ENCODE measurements around the gene MYOM3. TPM values are rescaled to one million over a fixed set of nuclear protein-coding genes. Genes with fewer than 3 reads are reported as not detected.

Gene MYOM3
- total RNA-seq, 1 donor from 2014 or later: 0.88 TPM

DNA sequence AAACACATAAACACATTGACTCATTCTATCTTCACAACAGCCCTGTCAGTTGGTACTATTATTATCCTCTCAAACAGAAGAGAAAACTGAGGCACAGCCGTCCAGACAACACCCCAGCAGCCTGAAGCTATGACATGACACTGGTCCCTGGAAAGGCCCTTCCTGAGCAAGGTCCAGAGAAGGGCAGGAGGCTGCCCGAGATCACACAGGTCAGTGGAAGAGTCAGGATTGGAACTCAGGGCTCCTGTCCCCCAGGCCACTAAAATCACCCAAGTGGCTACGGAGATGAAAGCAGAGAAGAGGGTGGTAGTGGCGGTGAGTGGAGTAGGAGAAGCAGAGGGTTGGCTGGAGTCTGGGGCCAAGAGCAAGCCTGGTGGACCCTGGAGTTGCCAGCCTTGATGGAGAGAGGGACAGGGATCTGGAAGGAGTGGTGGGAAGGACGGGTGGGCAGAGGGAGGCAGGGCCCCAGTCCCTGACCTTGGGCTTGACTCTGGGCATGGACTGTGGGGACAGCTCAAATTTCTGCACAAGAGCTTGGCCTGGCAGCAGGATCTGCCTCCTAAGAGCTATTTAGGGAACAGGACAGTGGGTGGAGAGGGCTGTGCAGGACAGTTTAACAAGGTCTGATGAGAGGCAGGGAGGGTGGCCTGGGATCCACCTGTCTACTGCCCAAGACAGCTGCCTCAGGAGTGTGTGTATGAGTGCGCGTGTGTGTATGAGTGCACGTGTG, 15.8 kb downstream of the MYOM3 start:
- no peak for ATAC-seq

DNA sequence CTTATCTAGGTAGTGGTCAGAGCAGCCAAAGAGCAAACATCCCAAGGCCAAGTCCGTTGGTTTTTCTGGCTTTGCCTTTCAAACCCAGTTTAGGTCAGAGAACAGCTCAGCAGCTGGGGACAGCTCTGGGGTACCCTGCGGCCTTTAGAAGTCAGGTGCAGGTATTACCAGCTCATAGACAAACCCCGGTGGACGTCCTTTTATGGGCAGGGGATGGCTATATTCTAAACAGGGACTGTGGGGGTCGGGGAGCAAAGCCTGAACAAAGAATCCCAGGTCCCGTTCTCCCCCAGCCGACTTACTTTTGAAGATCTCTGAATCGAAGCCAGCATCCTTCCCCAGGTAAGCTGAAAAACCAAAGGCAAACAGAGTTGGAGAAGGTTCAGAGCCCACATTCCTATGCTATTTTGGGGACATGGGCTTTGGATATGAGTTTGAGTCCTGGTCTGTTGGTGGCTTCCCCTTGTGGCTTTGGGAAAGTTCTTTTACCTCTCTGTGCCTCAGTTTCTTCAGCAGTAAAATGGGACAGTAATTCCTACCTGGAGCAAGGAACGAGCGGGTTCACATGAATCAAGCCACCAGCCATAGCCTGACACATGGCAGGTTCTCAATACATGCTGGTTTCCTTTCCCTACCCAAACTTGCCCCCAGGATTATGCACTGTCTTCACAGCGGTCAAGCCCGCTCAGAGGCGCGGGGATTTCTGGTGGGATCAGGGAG, 16.6 kb downstream of the MYOM3 start:
- ATAC-seq: no peak

DNA sequence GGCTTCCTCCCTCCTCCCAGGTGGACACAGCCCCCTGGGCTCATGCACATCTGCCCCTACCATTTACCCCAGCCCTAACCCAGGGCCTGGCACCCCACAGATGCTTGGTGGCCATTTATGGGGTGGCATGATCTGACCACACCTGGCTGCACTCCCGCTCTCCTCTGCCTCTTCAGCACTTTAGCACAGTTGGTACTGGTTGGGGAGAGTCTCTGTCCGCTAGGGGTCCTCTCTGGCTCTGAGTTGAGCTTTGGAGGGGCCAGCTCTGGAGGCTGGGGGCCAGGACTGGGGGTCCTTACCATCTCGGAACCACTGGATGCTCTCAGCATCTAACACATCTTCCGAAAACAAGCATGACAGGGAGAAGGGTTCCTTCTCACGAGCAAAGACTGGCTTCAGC, 17.4 kb downstream of the MYOM3 start:
- no peak for ATAC-seq

DNA sequence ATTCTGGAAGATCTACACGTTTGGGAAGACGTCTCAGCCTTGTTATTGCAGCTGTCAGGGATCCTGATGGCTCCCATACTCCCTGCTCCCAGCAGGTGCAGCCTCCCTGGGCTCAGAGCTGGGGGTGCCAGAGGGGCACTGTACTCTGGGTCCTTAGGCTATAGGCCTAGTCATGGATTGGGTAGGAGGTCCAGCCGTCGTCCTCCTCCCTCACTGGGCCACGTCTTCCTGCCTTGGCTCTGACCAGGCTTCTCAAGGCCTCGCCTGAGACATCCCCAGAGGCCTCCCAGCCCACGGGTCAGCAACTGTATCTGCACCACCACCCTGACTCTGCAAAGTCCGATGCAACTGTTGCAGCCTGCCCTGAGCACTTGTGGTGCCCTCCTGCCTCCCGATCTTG, 18.2 kb downstream of the MYOM3 start:
- ATAC-seq: no peak

DNA sequence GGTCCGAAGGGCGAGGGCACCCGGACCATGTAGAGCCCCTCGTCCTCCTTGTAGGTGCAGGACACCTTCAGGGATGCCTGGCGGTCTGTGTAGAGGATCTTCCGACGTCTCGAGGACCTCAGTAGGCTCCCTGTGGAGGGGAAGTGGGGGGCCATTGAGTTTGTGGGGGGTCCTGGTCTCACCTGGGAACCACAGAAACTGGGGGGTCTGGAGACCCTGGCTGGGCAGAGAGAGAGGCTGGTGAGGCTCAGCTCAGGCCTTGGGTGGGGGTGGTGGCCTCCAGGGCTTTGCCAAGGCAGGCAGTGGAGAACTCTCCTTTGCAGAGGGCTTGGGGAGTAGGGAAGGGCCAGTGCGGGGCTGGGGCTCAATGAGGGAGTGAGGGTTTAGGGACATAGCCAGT, 19.0 kb downstream of the MYOM3 start:
- no peak for ATAC-seq

DNA sequence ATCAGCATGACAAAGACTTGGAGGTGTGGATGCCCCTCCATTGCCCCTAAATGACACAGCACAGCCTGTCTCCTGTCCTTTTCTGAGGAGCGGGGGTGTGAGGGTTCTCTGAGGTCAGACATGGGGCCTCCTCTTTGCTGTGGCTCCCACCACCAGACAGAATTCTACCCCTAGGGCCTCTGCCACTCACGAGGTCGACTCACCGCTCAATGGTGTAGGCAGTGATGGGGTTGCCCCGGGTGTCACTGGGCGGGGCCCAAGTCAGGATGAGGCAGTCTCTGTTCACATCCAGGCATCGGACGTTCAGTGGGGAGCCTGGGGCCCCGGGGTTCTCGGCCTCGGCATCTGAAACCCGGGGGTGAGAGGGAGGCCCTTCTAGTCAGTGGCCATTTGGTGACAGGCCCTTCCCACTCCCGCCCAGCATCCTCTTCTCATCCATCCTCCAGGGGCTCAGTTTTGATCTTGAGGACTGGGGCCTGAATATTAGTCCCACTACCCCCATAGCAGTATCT, 19.9 kb downstream of the MYOM3 start:
- ATAC-seq: no peak

DNA sequence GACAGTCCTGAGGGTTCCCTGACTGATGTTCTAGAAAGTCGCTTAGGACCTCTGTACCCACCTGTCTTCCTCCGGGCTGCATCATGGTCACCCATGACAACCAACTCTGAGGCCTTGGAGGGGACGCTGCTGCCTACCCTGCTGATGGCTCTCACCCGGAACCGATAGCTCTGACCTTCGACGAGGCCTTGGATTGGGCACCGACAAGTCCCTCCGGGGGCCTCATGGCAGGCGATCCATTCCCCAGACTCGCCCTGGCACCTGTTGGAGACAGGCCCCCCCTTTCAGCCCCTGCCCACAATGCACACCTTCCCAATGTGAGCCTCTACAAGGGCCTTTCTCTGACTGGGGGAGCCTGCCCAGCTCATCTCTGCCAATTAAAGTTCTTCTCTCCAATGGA, 21.2 kb downstream of the MYOM3 start:
- no peak for ATAC-seq

DNA sequence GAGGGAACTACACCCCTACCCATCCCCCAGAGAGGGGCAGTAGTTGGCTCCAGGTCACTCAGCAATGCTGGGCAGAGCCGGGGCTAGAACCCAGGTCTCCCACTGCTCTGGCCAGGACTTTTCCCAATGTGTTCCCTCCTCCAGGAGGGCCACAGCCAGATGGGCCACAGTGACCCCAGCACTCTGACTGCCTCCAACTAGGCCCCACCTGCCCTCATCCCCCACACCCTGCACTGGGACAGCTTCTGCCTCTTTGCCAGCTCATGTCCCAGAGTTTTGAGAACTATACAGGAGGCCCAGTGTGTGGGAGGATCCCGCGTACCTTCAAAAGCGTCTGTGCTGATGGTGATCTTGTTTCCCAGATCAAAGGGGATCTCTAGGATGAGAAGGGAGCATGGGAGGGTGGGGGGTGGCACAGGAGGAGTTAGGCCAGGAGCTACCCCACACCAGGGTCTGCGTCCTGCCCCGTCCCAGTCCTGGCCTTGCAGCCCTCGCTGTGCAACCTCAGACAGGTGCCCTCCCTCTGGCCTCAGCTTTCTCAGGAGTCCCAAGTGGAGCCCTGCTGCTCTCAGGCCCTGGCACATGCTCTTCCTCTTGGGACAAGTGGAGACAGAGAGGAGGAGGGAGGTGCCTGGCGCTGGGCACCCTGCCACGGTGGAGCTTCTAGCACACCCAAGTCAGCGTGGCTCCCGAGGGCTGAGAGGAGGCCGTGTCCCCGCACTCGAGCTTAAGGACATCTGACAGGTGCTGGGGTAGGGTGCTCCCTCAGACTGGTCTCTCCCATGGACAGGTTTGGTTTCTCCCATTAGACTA, 22.0 kb downstream of the MYOM3 start:
- ATAC-seq: peak; percentile 76

DNA sequence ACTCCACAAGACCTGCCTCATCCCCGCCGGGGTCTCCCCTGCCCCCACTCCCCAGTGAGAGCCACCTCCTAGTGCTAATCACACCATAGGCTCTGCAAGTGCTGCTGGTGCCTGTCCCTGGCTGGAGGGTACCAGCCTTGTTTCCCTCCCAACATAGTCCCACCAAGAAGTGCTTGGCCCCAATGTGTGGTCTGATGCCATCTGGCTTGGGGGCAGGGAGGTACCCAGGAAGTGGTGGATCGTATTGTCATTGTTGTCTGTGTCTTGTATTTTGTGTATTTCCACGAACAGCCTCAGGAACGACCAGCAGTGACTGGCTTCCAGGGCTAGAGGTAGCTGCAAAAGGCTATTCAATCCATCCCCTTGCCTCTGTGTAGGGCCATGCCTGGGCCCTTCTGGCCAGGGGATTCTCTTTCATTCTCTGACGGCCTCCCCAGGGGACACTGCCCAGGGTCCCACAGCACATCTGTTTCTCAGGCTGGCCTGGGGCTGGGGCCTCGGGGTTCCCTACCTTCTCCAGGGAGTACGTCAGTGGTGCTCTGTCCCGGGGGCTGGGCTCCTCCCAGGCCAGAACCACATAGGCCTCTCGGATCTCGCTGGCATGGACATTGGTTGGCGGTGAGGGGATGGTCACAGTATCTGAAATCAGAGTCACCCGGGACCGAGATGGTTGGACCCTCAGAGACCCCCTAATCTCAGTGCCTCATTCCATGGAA, 22.8 kb downstream of the MYOM3 start:
- ATAC-seq: no peak

DNA sequence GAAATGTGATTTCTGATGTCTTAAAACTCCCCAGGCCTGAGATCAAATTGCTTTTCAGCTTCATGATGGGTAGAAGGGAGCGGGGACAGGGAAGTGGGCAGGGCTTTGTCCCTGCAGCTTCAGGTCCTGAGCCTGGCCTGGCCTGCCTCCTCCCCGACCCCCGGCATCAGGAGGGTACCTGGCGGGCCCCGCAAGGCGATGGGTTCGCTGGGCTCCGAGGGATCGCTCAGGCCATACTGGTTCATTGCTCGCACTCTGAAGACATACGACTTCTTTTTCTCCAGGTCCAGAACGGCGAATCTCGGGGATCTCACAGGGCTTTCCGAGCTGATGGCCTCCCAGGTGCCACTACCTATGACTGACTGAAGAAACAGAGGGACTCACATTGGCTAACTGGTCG, 25.5 kb downstream of the MYOM3 start:
- ATAC-seq: no peak

DNA sequence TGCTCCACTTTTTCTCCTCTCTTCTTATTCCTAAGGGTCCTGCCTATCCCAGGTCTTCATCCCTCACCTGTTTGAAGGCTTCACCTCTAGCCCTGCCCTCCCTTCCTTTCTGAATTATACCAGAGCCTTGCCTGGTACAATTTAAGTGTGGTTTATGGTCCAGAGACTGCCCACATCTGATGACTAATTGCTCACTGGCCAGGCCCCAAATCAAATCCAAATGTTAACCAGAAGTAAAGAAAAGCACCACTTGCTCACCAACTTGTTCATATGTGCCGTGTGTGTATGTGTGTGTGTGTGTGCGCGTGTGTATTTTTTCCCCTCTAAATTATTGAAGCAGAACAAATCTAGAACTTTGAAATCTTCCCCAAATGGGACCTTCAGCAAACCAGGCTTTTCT, 26.4 kb downstream of the MYOM3 start:
- ATAC-seq: no peak

DNA sequence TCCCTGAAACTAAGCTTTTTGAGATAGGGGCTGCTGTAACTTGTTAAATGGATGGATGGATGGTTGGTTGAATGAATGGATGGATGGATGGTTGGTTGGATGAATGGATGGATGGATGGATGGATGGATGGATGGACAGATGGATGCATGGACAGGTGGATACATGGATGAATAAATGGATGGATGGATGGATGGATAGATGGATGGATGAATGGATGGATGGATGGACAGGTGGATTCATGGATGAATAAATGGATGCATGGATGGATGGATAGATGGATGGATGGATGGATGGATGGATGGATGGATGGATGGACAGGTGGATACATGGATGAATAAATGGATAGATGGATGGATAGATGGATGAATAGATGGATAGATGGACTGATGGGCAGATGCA, 26.9 kb downstream of the MYOM3 start:
- no peak for ATAC-seq

DNA sequence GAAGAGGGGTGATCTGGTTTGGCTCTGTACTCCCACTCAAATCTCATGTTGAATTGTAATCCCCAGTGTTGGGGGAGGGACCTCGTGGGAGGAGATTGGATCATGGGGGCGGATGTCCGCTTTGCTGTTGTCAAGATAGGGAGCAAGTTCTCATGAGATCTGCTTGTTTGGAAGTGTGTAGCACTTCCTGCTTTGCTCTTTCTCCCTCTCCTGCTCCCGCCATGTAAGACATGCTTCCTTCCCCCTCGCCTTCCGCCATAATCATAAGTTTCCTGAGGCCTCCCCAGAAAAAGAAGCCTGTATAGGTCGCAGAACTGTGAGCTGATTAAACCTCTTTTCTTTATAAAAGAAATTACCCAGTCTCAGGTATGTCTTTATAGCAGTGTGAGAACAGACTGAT, 27.9 kb downstream of the MYOM3 start:
- no peak for ATAC-seq

DNA sequence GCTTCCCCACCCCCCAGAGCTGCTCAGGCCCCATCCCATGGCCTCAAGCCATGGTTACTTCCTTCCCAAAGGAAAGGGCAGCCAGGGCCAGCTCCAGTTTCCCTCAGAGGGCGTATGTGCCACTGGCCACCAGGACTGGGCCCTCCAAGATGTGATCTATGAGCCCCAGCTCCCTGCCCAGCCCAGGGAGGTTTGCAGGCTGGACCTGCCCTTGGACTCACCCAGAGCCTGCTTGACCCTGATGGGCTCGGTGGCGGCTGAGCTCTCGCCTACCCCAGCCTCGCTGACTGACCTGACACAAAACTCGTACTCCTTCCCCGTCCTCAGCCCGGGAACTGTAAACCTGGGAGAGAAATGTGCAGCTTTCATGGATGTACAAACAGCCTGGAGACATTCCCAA, 29.6 kb downstream of the MYOM3 start:
- ATAC-seq: no peak

DNA sequence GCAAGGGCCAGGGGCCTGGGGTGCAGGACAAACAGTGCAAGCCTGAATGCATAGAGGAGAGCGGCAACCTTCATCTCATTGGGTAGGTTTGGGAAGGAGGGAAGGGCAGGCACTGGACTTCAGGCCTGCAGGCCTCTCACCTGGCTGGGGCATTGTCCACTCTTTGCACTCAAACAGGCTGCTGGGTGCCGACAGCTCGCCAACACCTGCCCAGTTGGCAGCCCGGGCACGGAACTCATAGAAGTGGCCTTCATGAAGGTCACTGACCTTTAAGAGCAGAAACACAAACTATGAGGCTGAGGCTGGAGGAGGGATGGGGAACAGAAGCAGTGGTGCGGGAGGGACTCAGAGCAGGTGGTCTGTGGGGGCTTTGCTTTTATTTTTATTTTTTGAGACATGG, 30.7 kb downstream of the MYOM3 start:
- no peak for ATAC-seq

DNA sequence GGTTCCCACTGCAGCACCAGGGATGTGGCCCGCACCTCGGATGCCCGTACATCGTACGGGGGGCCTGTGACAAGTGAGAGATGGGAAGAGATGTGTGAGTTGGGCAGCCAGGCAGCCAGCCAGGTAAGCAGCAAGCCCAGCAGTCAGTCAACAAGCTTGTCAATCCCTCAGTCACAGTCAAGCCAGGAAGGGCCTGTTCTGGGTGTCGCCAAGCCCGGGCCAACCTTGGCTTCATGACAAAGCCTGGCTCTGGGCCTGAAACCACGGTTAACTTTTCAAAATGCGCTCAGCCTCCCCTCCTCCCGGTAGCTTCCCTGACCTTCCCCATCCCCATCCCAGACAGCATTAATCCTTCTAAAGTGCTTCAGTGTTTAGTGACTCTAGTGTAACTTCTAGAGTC, 31.8 kb downstream of the MYOM3 start:
- ATAC-seq: no peak

DNA sequence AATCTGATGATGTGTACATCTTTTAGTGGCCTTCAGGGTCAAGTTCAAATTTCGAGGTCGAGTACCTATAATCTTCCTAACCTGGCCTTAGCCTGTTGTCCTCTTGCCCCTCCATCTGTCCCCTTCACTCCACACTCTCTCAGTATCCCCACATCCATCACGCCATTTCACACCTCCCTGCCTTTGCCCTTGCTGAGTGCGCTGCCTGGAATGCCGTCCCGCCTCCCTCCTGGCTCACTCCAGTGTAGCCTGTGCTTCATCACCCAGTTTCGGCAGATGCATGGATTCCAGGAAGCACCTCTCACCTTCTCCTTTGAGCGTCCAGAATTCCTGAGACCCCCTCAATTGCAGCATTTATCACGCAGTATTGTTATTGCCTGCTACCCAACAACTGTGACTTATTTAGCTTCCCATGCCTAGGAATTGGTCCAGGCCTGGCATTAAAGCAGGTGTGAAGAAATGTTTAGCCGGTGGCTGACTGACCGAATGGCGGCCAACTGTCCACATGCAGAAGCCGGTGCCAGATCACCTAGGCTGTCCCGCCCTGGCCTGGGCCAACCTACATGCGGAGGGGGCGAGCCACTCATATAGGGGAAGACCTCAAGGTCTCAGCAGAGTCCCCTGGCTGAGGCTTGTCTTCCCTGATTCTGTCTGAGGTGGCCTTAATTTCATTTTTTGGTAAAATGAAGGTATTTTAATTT, 34.5 kb downstream of the MYOM3 start:
- no peak for ATAC-seq

DNA sequence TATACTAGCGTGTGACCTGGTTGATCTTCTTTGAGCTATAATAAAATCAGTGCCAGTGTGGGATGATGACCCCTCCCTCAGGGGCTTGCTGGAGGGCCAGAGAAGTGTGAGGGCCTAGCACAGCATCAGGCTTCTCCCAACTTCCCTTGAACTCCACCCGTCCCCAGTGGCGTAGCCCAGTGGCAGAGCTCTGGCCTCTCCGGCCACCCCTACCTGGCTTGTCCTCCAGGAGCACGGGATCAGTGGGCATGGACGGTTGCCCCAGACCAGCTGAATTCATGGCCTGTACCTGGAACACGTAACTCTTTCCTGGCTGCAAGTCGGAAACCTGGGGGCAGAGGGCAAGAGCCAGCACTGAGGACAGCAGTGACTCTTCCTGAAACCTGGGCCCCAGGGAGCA, 36.0 kb downstream of the MYOM3 start:
- no peak for ATAC-seq

DNA sequence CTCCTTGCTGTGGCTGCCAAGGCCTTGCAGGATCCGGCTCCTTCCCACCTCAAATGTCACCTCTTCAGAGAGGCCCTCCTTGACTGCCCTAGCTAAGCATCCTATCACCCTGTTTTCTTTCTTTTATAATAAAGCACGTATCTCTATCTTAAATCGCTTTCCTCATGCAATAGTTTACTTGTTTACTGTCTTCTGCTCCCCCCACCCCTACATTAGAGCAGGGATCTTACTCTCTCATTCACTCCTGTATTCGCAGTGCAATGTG, 36.4 kb downstream of the MYOM3 start:
- no peak for ATAC-seq

DNA sequence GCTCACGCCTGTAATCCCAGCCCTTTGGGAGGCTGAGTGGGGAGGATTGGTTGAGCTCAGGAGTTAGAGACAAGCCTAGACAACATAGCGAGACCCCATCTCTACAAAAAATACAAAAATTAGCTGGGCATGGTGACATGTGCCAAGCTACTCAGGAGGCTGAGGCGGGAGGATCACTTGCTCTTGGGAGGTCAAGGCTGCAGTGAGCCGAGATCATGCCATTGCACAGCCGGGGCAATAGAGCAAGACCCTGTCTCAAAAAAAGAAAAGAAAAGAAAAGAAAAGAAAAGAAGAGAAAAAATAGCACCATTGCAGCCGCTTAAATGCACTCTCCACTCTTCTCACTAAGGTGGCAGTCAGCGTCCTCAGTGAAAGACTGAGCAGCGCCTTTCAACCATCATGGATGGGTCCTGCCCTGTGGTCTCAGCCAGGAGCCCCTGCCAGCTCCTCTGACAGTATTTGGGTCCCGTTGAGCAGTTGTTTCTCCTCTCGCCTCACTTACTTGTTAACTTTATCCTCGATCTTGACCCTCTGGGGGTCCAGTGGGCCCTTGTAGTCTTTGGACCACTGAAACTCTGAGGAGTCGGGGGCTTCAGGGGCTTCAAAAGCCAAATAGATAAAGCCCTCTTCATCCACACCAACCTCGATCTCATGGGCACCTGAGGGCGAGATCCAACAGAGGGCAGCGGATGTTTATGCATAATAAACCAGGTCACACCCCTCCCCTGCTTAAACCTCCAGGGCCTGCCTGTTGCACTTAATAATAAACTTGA, 36.9 kb downstream of the MYOM3 start:
- no peak for ATAC-seq

DNA sequence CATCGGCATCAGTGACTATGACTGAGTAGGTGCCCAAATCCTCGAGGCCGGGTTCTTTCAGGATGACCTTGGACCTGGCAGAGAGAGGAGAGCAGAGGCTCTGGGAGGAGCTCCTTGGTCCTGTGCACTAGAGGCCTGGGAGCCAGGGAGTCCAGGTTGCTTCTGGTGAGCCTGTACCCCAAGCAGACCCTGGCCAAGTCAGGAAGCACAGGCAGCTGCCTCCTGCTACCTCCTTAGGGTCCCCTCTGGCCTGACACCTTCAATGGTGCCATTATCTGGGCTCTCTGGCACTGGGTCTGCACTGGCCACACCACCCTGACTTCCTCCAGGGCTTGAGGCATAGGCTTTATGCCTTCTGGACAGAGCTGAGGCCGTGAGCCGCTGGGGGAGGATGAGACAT, 37.7 kb downstream of the MYOM3 start:
- no peak for ATAC-seq

DNA sequence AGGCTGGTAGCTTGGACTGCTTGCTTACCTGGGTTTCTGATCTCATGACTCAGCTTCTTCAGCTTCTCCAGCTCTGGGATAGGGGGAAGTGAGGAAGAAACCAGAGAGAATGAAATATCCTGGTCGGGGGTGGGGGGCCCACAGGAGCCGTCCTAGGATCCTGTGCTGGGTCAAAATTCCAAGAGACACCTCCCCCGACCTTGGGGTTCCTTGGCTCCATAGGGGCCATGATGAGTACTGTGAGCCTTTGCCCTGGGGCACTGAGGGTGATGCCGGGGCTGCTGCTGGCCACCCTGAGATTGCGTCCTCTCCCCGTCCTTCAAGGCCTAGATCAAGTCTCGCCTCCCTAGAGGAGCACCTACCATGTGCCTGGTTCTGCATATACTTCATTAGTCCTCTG, 40.0 kb downstream of the MYOM3 start:
- ATAC-seq: peak; percentile 5

Data from esophagus mucosa (tissue), 1 donor.